Body of pancreas (tissue), 4 donors: ENCODE measurements around the gene HEATR5A.

Source experiments
- CTCF ChIP-seq, 7 experiments: fragments of 450-650 bp in 4 of 7; fragments of 200-600 bp in 3 of 7; sonication (generic) in 3 of 7; IDR thresholded peaks; one replicate each; pipeline ENCODE4 v1.5.1; 2016 to 2019; ENCODE audit warnings: antibody characterized with exemption in 7 of 7
- POLR2A ChIP-seq, 3 donors: fragments of 450-650 bp; IDR thresholded peaks; one replicate each; pipeline ENCODE4 v1.6.1; 2016; ENCODE audit warnings: antibody characterized with exemption in 3 of 3, mild to moderate bottlenecking in 2 of 3

DNA sequence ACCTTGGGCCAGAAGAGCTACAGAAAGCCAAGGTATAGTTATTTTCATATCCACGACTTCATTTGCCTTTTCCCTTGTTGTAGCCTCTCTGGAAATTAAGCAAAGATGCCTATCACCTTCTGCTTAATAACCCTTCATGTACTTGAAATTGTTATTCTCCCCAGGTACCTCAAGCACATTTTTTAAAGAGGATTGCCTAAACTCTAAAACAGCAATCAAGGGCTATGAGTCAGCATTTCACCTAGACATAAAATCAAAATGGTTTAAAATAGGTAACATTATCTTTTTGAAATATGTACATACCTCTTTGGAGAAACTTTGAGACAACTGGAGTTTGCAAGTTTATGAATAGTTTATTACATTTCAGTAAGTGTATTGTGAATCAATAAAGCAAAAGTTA lies 25.4 kb upstream of the HEATR5A start:
- TF ChIP-seq POLR2A (IDR thresholded peaks at IDR 0.05), result no peak
- no peak for TF ChIP-seq CTCF (IDR thresholded peaks at IDR 0.05)
